Hepatocyte (in vitro differentiated cells): ENCODE data around the gene TMEM9B. TPM values are rescaled to one million over a fixed set of nuclear protein-coding genes. Genes with fewer than 3 reads are reported as not detected.

Experiments
- DNase-seq: peaks from one replicate; pipeline ENCODE4 v3.0.0-alpha.2; 2016; ENCODE audit warnings: low spot score
- H2AFZ ChIP-seq: fragments of 200-600 bp; sonication (generic); 2 replicates; pipeline ENCODE4 v1.6.0; 2016; ENCODE audit warnings: antibody characterized with exemption, mild to moderate bottlenecking
- H3K27ac ChIP-seq: fragments of 200-600 bp; sonication (generic); 2 replicates; pipeline ENCODE4 v1.5.1; 2016; ENCODE audit warnings: mild to moderate bottlenecking
- H3K27me3 ChIP-seq: fragments of 200-600 bp; sonication (generic); 2 replicates; pipeline ENCODE4 v1.6.1; 2016
- H3K36me3 ChIP-seq: fragments of 200-600 bp; sonication (generic); replicated peaks from 2 replicates; pipeline ENCODE4 v1.5.1; 2016; ENCODE audit warnings: low read depth; ENCODE audit not compliant: insufficient read depth
- H3K4me1 ChIP-seq: fragments of 200-600 bp; sonication (generic); 2 replicates; pipeline ENCODE4 v1.5.1; 2016; ENCODE audit warnings: mild to moderate bottlenecking, moderate library complexity; ENCODE audit not compliant: insufficient read depth
- H3K4me2 ChIP-seq: fragments of 200-600 bp; sonication (generic); 2 replicates; pipeline ENCODE4 v1.6.0; 2016
- H3K4me3 ChIP-seq: fragments of 200-600 bp; sonication (generic); 2 replicates; pipeline ENCODE4 v1.5.1; 2016; ENCODE audit warnings: mild to moderate bottlenecking
- H3K79me2 ChIP-seq: fragments of 200-600 bp; sonication (generic); 2 replicates; pipeline ENCODE4 v1.6.0; 2017; ENCODE audit warnings: mild to moderate bottlenecking
- H3K9me2 ChIP-seq: fragments of 200-600 bp; sonication (generic); replicated peaks from 2 replicates; pipeline ENCODE4 v1.6.0; 2017; ENCODE audit warnings: mild to moderate bottlenecking; ENCODE audit not compliant: insufficient read depth
- H3K9me3 ChIP-seq: fragments of 200-600 bp; sonication (generic); 2 replicates; pipeline ENCODE4 v1.5.1; 2016; ENCODE audit warnings: low read depth, mild to moderate bottlenecking
- H4K20me1 ChIP-seq: fragments of 200-600 bp; sonication (generic); 2 replicates; pipeline ENCODE4 v1.6.0; 2016; ENCODE audit warnings: mild to moderate bottlenecking; ENCODE audit not compliant: insufficient read depth, poor library complexity, severe bottlenecking
- EZH2 ChIP-seq: fragments of 200-600 bp; sonication (generic); IDR thresholded peaks from 2 replicates; pipeline ENCODE4 v1.6.1; 2016; ENCODE audit warnings: antibody characterized with exemption, mild to moderate bottlenecking, borderline replicate concordance
- EZH2phosphoT487 ChIP-seq: fragments of 200-600 bp; sonication (generic); IDR thresholded peaks from one replicate; pipeline ENCODE4 v1.6.1; 2018; ENCODE audit warnings: antibody characterized with exemption, mild to moderate bottlenecking, low read depth, moderate library complexity; ENCODE audit not compliant: unreplicated experiment, severe bottlenecking
- WGBS: methylation state at CpG from one replicate; pipeline ENCODE4 v1.1.6; 2016; ENCODE audit warnings: low lambda C conversion rate; ENCODE audit errors: missing lambda C conversion rate; 5-methylcytosine and 5-hydroxymethylcytosine counted together
- polyA plus RNA-seq: library from polyadenylated mRNA; unstranded; fragments of >200 nt; fragmentation: Nextera tagmentation; extraction: Ambion mirVana; gene quantifications from 2 replicates; pipeline ENCODE4 v1.2.1, GENCODE V29; 2016
- total RNA-seq: library from RNA; depleted of rRNA; stranded (reverse); fragments of >200 nt; gene quantifications from 2 replicates; pipeline ENCODE4 v1.2.3, GENCODE V29; 2014
- TF ChIP-seq, protein P1 (sequence below): fragments of 200-600 bp; sonication (generic); IDR thresholded peaks from 2 replicates; pipeline ENCODE4 v1.5.1; 2016; ENCODE audit warnings: antibody characterized with exemption, mild to moderate bottlenecking; ENCODE audit not compliant: poor library complexity

The TMEM9B gene
- total and polyA plus RNA-seq, 2 experiments from 2014 or later: 47.4 to 69.6 TPM

DNA sequence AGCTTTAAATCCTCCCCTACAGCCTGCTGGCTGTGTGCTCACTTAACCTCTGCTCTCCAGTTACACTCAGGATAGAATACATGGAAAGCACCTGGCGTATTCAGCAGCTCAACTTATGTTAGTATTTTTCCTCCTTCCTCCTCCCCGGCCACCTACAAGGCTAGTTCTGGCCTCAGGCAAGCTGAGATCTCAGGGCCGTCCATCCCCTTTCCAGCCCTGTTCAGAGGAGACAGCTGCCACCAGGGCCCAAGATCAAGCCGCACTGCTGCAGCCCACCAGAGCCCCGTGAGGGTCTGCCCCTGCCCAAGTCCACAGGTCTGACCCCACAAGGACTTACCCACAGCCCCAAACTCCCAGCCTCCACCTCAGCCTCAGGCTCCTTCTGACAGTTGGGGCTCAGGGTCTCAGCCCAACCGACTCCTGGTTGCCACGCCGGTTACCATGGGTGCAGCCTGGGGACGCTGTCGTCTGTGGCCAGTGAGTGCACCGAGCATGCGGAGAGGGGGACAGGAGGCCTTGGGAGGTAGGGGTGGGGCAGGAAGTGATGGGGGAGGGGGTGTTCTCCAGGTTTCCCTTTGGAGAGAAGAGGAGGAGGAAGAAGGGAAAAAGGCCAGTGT is 31.6 kb downstream of the TMEM9B start, which contains the start of gene C11orf16:
C11orf16 (minus strand) TSS at position 384 of the 617 bp plus-strand sequence. CDS start 639 bp downstream, outside the sequence.
- no peaks in the 10 kb centered on the region for H3K36me3 ChIP-seq
- H3K9me2 ChIP-seq: no peaks in the 10 kb centered on the region
- H3K4me2 ChIP-seq: no peak within 1 kb of the TSS
- H3K79me2 ChIP-seq: no peaks in the 10 kb centered on the region
- H3K27me3 ChIP-seq: no peaks in the 10 kb centered on the region
- DNase-seq: no peak
- H3K4me1 ChIP-seq: no peaks in the 10 kb centered on the region
- H4K20me1 ChIP-seq: no peaks in the 10 kb centered on the region
- TF ChIP-seq EZH2phosphoT487: no peak
- TF ChIP-seq, protein P1, sequence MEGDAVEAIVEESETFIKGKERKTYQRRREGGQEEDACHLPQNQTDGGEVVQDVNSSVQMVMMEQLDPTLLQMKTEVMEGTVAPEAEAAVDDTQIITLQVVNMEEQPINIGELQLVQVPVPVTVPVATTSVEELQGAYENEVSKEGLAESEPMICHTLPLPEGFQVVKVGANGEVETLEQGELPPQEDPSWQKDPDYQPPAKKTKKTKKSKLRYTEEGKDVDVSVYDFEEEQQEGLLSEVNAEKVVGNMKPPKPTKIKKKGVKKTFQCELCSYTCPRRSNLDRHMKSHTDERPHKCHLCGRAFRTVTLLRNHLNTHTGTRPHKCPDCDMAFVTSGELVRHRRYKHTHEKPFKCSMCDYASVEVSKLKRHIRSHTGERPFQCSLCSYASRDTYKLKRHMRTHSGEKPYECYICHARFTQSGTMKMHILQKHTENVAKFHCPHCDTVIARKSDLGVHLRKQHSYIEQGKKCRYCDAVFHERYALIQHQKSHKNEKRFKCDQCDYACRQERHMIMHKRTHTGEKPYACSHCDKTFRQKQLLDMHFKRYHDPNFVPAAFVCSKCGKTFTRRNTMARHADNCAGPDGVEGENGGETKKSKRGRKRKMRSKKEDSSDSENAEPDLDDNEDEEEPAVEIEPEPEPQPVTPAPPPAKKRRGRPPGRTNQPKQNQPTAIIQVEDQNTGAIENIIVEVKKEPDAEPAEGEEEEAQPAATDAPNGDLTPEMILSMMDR: no peak
- TF ChIP-seq EZH2: no peak
- no peak within 1 kb of the TSS for H3K4me3 ChIP-seq
- H3K27ac ChIP-seq: no peak within 1 kb of the TSS
- no peak within 1 kb of the TSS for H2AFZ ChIP-seq
- 74% methylated on average over 5 of the region's 12 CpGs for whole genome bisulfite sequencing
- no peaks in the 10 kb centered on the region for H3K9me3 ChIP-seq

DNA sequence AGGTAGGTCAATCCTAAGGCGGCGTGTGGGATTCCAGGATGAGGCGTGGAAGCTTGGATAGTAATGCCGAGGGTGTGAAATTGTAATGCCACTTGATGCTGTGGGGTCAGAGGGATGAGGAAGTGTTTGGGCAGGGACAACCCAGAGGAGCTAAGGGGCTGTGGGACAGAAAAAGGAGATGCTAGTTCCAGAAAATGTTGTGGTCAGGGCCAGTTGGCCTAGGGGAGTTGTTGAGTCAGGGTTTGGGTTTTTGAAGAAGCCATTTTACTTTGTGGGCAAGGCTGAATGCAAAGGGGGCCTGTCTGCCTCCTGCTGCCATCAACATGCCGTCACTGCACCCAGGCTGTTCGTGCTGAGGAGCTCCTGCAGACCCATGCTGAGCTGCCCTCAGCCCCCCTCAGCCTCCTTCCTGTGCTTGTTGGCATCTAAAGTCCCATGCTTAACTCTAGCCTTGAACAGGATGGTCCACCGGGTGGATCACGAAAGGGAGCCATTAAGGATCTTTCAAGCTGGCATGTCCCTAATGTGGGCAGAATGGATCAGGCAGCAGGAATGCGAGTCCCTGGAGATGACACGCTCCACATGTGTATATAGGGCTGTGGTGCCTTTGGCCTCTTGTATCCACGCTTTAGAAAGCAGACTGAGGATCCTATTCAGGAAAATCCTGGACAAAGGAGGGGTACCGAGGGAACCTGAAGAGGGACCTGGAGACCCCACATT is 33.6 kb downstream of the TMEM9B start:
- TF ChIP-seq EZH2 (no peak), EZH2phosphoT487 (no peak)
- TF ChIP-seq, protein P1: no peak
- Histone ChIP-seq H3K4me3 (no peak overlapping the region), H3K36me3 (no peaks in the 10 kb centered on the region), H3K27me3 (no peaks in the 10 kb centered on the region), H3K4me2 (no peak overlapping the region), H3K79me2 (no peaks in the 10 kb centered on the region), H3K27ac (no peak overlapping the region), H3K4me1 (no peaks in the 10 kb centered on the region), H2AFZ (no peak overlapping the region), H3K9me3 (no peaks in the 10 kb centered on the region), H4K20me1 (no peaks in the 10 kb centered on the region), H3K9me2 (no peaks in the 10 kb centered on the region)
- DNase-seq: no peak
- WGBS: 87% methylated on average over 12 of the region's 12 CpGs

DNA sequence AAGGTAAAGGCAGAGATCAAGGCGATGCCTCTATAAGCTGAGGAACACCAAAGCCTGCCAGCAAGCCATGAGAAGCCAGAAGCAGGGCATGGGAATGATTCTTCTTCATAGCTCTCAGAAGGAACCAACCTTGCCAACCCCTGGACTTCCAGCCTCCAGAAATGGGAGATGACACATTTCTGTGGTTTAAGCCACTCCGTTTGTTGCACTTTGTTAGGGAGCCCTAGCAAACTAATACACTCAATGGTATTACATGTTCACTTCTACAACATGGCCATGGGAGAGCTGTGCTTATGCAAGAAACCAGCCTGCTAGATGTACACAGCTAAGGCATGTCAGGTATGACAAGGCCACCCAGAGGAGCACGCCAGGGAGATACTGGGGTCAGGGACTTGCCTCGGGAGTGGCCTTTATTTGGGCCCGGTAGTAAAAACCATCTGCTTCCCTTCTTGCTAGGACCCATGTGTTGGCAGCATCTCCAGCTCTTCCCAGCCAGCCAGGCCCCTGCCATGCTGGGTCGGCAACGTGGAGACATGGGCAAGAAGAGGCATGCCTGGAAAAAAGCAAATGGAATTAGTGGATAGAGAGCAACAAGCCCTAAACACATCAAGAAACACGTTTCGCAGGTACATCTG is 35.1 kb downstream of the TMEM9B start:
- Histone ChIP-seq H3K9me3 (no peaks in the 10 kb centered on the region), H3K4me3 (no peak overlapping the region), H3K9me2 (no peaks in the 10 kb centered on the region), H3K36me3 (no peaks in the 10 kb centered on the region), H2AFZ (no peak overlapping the region), H3K27me3 (no peaks in the 10 kb centered on the region), H3K79me2 (no peaks in the 10 kb centered on the region), H4K20me1 (no peaks in the 10 kb centered on the region), H3K4me1 (no peaks in the 10 kb centered on the region), H3K27ac (no peak overlapping the region), H3K4me2 (no peak overlapping the region)
- 93% methylated on average over 9 of the region's 9 CpGs for WGBS
- DNase-seq: no peak
- TF ChIP-seq EZH2phosphoT487: no peak
- TF ChIP-seq, protein P1: no peak
- TF ChIP-seq EZH2: no peak
